ENCODE results near the gene ARMC9. TPM values are rescaled to one million over a fixed set of nuclear protein-coding genes. Genes with fewer than 3 reads are reported as not detected.
"Not testable (repeated sequence)": the region's sequence is repeated elsewhere in the genome, so short reads cannot be mapped to it uniquely, and the experiment has no call there.

Gene ARMC9
- total RNA-seq, 1 donor from 2014 or later: 27.5 TPM

DNA sequence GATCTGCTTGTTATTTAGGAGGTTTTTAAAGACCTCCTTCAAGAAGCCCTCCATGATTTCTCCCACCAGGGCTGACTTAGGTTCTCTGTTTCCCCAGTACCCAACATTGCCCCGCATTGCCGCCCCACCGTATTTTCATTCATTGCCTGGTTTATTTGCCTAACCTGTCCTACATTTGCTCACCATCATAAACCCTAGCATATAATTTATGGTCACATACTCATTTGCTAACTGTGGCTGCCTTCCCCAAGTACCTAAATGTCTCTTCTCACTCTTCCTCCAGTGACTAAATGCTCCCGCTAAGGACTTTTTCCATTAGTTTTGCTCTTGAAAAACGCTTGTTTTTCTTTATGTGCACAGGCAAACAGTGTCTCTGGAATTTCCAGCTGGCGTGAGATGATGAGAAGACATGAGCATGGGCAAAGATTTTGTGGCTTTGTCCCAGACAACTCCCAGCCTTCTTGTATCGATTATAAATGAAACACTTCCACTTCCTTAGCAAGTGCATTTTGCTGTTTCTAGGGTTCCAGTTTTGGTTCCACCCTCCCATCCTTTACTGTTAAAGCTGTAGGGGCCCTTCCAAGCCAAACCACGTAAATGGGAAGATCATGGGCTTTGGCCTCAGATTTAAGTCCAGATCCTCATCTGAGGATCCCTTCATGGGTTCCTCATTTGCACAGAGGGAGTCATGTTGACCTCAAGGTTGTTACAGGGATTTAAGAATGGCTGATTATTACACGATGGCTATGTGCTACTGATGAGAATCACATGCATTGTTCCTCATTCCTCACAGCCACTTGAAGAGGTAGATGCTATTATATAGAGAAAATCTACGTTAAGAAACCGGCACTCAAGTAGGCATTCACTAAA lies 21.0 kb upstream of the ARMC9 start:
- no peak overlapping the region for H3K4me3 ChIP-seq (ENCODE audit: low read depth, low read length)
- no peaks in the 10 kb centered on the region for H3K27me3 ChIP-seq (ENCODE audit: control insufficient read depth, insufficient read depth, low read length)
- DNase-seq (ENCODE audit: low read depth): no peak
- TF ChIP-seq, protein P1, sequence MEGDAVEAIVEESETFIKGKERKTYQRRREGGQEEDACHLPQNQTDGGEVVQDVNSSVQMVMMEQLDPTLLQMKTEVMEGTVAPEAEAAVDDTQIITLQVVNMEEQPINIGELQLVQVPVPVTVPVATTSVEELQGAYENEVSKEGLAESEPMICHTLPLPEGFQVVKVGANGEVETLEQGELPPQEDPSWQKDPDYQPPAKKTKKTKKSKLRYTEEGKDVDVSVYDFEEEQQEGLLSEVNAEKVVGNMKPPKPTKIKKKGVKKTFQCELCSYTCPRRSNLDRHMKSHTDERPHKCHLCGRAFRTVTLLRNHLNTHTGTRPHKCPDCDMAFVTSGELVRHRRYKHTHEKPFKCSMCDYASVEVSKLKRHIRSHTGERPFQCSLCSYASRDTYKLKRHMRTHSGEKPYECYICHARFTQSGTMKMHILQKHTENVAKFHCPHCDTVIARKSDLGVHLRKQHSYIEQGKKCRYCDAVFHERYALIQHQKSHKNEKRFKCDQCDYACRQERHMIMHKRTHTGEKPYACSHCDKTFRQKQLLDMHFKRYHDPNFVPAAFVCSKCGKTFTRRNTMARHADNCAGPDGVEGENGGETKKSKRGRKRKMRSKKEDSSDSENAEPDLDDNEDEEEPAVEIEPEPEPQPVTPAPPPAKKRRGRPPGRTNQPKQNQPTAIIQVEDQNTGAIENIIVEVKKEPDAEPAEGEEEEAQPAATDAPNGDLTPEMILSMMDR (IDR thresholded peaks at IDR 0.05; ENCODE audit: insufficient read depth, low read length, poor library complexity, severe bottlenecking): no peak
- H3K36me3 ChIP-seq (ENCODE audit: control insufficient read depth, insufficient read depth, low read length): no peaks in the 10 kb centered on the region

DNA sequence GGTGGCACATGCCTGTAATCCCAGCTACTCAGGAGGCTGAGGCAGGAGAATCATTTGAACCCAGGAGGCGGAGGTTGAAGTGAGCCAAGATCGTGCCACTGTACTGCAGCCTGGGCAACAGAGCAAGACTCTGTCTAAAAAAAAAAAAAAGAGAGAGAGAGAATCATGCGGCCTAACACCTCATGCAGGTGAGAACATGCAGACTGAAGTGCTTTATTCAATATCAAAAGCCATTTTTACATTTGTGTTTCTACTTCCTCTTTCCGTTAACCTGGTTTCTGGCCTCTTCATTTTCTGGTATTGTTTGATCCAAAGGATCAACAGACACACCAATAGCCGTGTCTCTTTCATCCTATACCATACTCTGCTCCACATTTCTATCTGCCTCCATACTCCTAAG lies 19.6 kb upstream of the ARMC9 start:
- not testable (repeated sequence) for H3K27me3 ChIP-seq (ENCODE audit: control insufficient read depth, insufficient read depth, low read length); H3K36me3 ChIP-seq (ENCODE audit: control insufficient read depth, insufficient read depth, low read length); H3K4me3 ChIP-seq (ENCODE audit: low read depth, low read length); DNase-seq (ENCODE audit: low read depth)

DNA sequence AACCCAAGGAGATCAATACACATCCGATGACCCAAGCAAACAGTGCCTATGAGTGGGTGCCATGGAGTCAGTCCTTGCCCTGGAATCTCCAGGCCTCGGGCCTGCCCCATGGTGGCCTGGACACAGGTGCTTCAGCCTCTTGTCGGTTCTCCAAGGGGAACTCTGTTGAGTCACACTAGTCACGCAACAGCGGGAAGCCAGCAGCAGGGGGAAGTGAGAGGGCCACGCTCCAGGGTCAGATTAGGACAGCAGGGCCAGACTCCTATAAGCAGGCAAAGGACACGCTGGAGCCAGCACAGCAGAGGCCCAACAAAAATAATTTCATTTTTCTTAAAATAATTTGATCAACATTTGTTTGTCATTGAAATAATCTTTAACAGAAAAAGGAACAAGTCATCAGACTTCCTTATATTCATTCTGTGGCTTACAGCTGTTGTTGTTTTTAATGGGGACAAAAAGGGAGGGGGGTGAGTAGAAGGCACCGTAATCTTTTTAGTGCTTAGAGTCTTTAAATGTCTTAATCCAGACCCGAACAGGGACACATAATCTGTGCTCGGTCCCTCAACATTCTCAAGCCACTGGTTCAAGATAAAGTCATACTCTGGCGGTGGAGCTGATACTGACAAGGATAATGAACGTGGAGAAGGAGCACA lies 16.4 kb upstream of the ARMC9 start:
- DNase-seq (ENCODE audit: low read depth): no peak
- Histone ChIP-seq H3K36me3 (ENCODE audit: control insufficient read depth, insufficient read depth, low read length) (no peaks in the 10 kb centered on the region), H3K4me3 (ENCODE audit: low read depth, low read length) (no peak overlapping the region), H3K27me3 (ENCODE audit: control insufficient read depth, insufficient read depth, low read length) (no peaks in the 10 kb centered on the region)
- TF ChIP-seq, protein P1 (IDR thresholded peaks at IDR 0.05; ENCODE audit: insufficient read depth, low read length, poor library complexity, severe bottlenecking): no peak

DNA sequence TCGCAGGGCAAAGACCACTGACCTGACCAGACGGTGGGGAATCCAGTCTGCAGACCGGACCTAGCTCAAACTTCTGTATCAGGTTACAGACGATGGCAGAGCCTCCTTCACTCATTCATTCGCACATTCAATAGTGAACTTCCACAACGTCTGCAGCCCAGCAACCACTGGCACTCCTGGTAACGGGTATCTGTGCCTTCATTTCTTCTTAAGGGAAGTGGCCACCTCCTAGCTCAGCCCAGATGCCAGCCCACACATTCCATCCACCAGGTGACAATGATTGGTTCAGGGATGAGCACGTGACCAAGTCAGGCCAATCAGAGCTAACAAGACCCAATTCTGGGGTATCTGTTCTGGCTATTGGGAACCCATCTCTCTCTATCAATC lies 15.9 kb upstream of the ARMC9 start:
- H3K4me3 ChIP-seq (ENCODE audit: low read depth, low read length): no peak overlapping the region
- H3K36me3 ChIP-seq (ENCODE audit: control insufficient read depth, insufficient read depth, low read length): no peaks in the 10 kb centered on the region
- no peaks in the 10 kb centered on the region for H3K27me3 ChIP-seq (ENCODE audit: control insufficient read depth, insufficient read depth, low read length)
- TF ChIP-seq, protein P1 (IDR thresholded peaks at IDR 0.05; ENCODE audit: insufficient read depth, low read length, poor library complexity, severe bottlenecking): no peak
- no peak for DNase-seq (ENCODE audit: low read depth)

DNA sequence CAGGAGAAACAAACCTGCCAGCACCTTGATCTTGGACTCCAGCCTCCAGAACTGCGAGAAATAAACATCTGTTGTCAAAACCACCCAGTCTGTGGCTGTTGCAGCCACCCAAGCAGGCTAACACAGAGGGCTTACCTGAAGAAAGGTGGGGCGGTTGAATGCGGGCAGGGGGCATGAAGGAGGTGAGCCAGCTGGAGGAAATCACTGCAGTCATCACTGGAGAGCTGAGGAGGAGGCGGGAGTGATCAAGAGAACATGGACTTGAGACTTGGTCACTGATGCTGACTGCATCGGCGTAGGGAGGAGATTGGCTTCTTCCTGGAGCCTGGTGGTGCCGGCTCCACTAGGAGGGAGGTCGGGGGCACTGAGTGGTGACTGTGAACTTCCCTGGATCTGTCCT lies 14.6 kb upstream of the ARMC9 start:
- Histone ChIP-seq H3K36me3 (ENCODE audit: control insufficient read depth, insufficient read depth, low read length) (no peaks in the 10 kb centered on the region), H3K27me3 (ENCODE audit: control insufficient read depth, insufficient read depth, low read length) (no peaks in the 10 kb centered on the region), H3K4me3 (ENCODE audit: low read depth, low read length) (no peak overlapping the region)
- no peak for DNase-seq (ENCODE audit: low read depth)
- TF ChIP-seq, protein P1 (IDR thresholded peaks at IDR 0.05; ENCODE audit: insufficient read depth, low read length, poor library complexity, severe bottlenecking): no peak

DNA sequence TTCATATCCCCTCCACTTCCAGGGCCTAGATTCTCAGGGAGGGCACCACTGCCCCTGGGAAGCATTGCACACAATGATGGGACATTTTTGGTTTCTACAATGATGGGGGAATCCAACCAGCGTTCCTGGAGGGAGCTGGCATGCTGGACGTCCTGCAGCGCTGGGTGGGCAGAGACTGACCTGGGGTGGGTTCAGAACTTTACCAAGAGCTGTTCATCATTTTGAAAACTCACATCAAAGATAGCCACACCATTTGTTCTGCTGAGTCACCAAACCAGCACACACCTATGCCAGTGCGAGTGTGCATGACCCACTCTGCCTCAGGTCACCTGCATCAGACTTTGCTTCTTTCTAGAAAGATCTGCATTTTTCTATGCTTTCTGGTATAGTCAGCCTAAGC lies 14.1 kb upstream of the ARMC9 start:
- H3K36me3 ChIP-seq (ENCODE audit: control insufficient read depth, insufficient read depth, low read length): no peaks in the 10 kb centered on the region
- H3K27me3 ChIP-seq (ENCODE audit: control insufficient read depth, insufficient read depth, low read length): no peaks in the 10 kb centered on the region
- no peak overlapping the region for H3K4me3 ChIP-seq (ENCODE audit: low read depth, low read length)
- no peak for DNase-seq (ENCODE audit: low read depth)
- TF ChIP-seq, protein P1 (IDR thresholded peaks at IDR 0.05; ENCODE audit: insufficient read depth, low read length, poor library complexity, severe bottlenecking): no peak
